H1 (cell line): ENCODE data around the gene PTPRC. TPM values are rescaled to one million over a fixed set of nuclear protein-coding genes. Genes with fewer than 3 reads are reported as not detected.

ENCODE experiments used
- CTCF ChIA-PET: fragments of 300-600 bp; sonication (Branson Sonifier 250); formaldehyde crosslinking; loops from one replicate; lab custom pipeline; 2021; ENCODE audit not compliant: partially characterized antibody; lab: Charles Lee
- POLR2A ChIA-PET: fragments of 300-600 bp; sonication (Branson Sonifier 250); formaldehyde crosslinking; loops from one replicate; lab custom pipeline; 2021; ENCODE audit warnings: inconsistent platforms; ENCODE audit not compliant: partially characterized antibody; lab: Charles Lee
- DNase-seq, 2 experiments: peaks; one replicate each; pipeline versions ENCODE4 v3.0.0 to v3.0.0-alpha.2; 2010 to 2022; ENCODE audit warnings: low spot score in 2 of 2, low read depth in 1 of 2, mixed read lengths in 1 of 2
- FAIRE-seq: peaks from 2 replicates; lab custom pipeline; 2011; peaks lifted over from hg19 to GRCh38; lab: Jason Lieb, UNC
- H2AFZ ChIP-seq: 2 replicates; pipeline ENCODE4 v1.8.1; 2012; ENCODE audit warnings: low read length, inconsistent platforms
- H2AK5ac ChIP-seq: 2 replicates; pipeline ENCODE4 v1.6.1; 2013; ENCODE audit warnings: low read depth, low read length
- H2BK120ac ChIP-seq: replicated peaks from 2 replicates; pipeline ENCODE3; 2013; ENCODE audit warnings: low read depth, low read length, inconsistent platforms
- H2BK12ac ChIP-seq: 2 replicates; pipeline ENCODE4 v1.6.1; 2013; ENCODE audit warnings: low read depth, low read length
- H2BK15ac ChIP-seq: 2 replicates; pipeline ENCODE4 v1.6.1; 2013; ENCODE audit warnings: low read length
- H2BK20ac ChIP-seq: 2 replicates; pipeline ENCODE4 v1.6.1; 2013; ENCODE audit warnings: low read length
- H2BK5ac ChIP-seq: 2 replicates; pipeline ENCODE4 v1.6.1; 2013; ENCODE audit warnings: low read depth, low read length
- H3K14ac ChIP-seq: 2 replicates; pipeline ENCODE4 v1.6.1; 2013; ENCODE audit warnings: inconsistent platforms; ENCODE audit not compliant: insufficient read length
- H3K18ac ChIP-seq: 2 replicates; pipeline ENCODE4 v1.6.1; 2013; ENCODE audit warnings: low read length; ENCODE audit errors: extremely low read depth
- H3K23ac ChIP-seq: 2 replicates; pipeline ENCODE4 v1.6.1; 2013; ENCODE audit warnings: inconsistent platforms; ENCODE audit not compliant: insufficient read length
- H3K23me2 ChIP-seq: 2 replicates; pipeline ENCODE4 v1.6.1; 2013; ENCODE audit warnings: low read depth, low read length
- H3K27ac ChIP-seq: 2 replicates; pipeline ENCODE4 v1.6.1; 2011; ENCODE audit warnings: low read depth, low read length, inconsistent platforms
- H3K27me3 ChIP-seq, 4 experiments: replicated peaks in 1 of 4; 1 replicate in 1 of 4; 2 replicates in 3 of 4; pipeline versions ENCODE4 v1.6.1 to v1.8.1; 2011 to 2013; ENCODE audit warnings: low read length in 3 of 4, mild to moderate bottlenecking in 3 of 4, inconsistent platforms in 2 of 4, mixed read lengths in 2 of 4, moderate library complexity in 1 of 4; ENCODE audit not compliant: control insufficient read depth in 3 of 4, insufficient read depth in 3 of 4; ENCODE audit errors: extremely low read depth in 1 of 4
- H3K36me3 ChIP-seq, 4 experiments: 2 replicates each; pipeline versions ENCODE4 v1.6.1 to v1.8.1; 2011 to 2013; ENCODE audit warnings: mild to moderate bottlenecking in 4 of 4, low read length in 3 of 4, moderate library complexity in 2 of 4, control low read depth in 1 of 4, inconsistent platforms in 1 of 4; ENCODE audit not compliant: insufficient read depth in 4 of 4, control insufficient read depth in 2 of 4
- H3K4ac ChIP-seq: replicated peaks from 2 replicates; pipeline ENCODE3; 2013; ENCODE audit warnings: low read length, low read depth, mixed read lengths, inconsistent platforms; ENCODE audit not compliant: insufficient read length
- H3K4me1 ChIP-seq, 4 experiments: replicated peaks in 1 of 4; 1 replicate in 1 of 4; 2 replicates in 3 of 4; pipeline versions ENCODE4 v1.6.1 to v1.8.1; 2011 to 2013; ENCODE audit warnings: low read length in 3 of 4, inconsistent platforms in 2 of 4, mixed read lengths in 1 of 4; ENCODE audit not compliant: insufficient read depth in 4 of 4, control insufficient read depth in 3 of 4
- H3K4me2 ChIP-seq, 2 experiments: 2 replicates each; pipeline versions ENCODE4 v1.6.1 to v1.8.1; 2011 to 2013; ENCODE audit warnings: low read depth in 2 of 2, low read length in 2 of 2, control low read depth in 1 of 2, inconsistent platforms in 1 of 2, mild to moderate bottlenecking in 1 of 2; ENCODE audit not compliant: insufficient read depth in 1 of 2
- H3K4me3 ChIP-seq, 4 experiments: fragments of 200-600, 300-600 bp in 1 of 4; sonication (generic), shearing (Covaris generic), sonication (Bioruptor Twin) in 1 of 4; 2 replicates each; pipeline versions ENCODE4 v1.5.1 to v1.8.1; 2011 to 2016; ENCODE audit warnings: low read length in 4 of 4, low read depth in 3 of 4, control low read depth in 2 of 4, inconsistent platforms in 2 of 4, mild to moderate bottlenecking in 2 of 4, mixed read lengths in 1 of 4, moderate library complexity in 1 of 4; ENCODE audit not compliant: insufficient read depth in 2 of 4; ENCODE audit errors: extremely low read depth in 1 of 4
- H3K56ac ChIP-seq: replicated peaks from 2 replicates; pipeline ENCODE3; 2013; ENCODE audit warnings: low read depth, mild to moderate bottlenecking, mixed read lengths, low read length, inconsistent platforms; ENCODE audit not compliant: insufficient read length
- H3K79me1 ChIP-seq: 2 replicates; pipeline ENCODE4 v1.6.1; 2013; ENCODE audit warnings: low read depth, low read length, control low read depth
- H3K79me2 ChIP-seq, 2 experiments: 2 replicates each; pipeline versions ENCODE4 v1.6.1 to v1.8.1; 2012 to 2013; ENCODE audit warnings: low read length in 2 of 2, mild to moderate bottlenecking in 2 of 2, inconsistent platforms in 1 of 2; ENCODE audit not compliant: insufficient read depth in 2 of 2, control insufficient read depth in 1 of 2
- H3K9ac ChIP-seq, 4 experiments: replicated peaks in 1 of 4; 1 replicate in 1 of 4; 2 replicates in 3 of 4; pipeline versions ENCODE4 v1.6.1 to v1.8.1; 2011 to 2013; ENCODE audit warnings: low read depth in 3 of 4, low read length in 3 of 4, control low read depth in 2 of 4, mild to moderate bottlenecking in 2 of 4, moderate library complexity in 2 of 4, inconsistent platforms in 1 of 4; ENCODE audit errors: extremely low read depth in 1 of 4
- H3K9me3 ChIP-seq, 2 experiments: 2 replicates each; pipeline versions ENCODE4 v1.6.1 to v1.8.1; 2012 to 2013; ENCODE audit warnings: mild to moderate bottlenecking in 2 of 2, moderate library complexity in 2 of 2, control low read depth in 1 of 2, inconsistent platforms in 1 of 2, low read depth in 1 of 2, low read length in 1 of 2, mixed read lengths in 1 of 2; ENCODE audit not compliant: insufficient read depth in 2 of 2
- H4K20me1 ChIP-seq, 2 experiments: replicated peaks in 1 of 2; 2 replicates each; pipeline versions ENCODE3 to v1.8.1; 2011 to 2013; ENCODE audit warnings: inconsistent platforms in 2 of 2, low read length in 2 of 2, mild to moderate bottlenecking in 1 of 2; ENCODE audit not compliant: insufficient read depth in 2 of 2, control insufficient read depth in 1 of 2
- H4K5ac ChIP-seq: 2 replicates; pipeline ENCODE4 v1.6.1; 2013; ENCODE audit warnings: low read length, low read depth, mixed read lengths, inconsistent platforms; ENCODE audit not compliant: insufficient read length
- H4K8ac ChIP-seq: 2 replicates; pipeline ENCODE4 v1.8.0; 2013; ENCODE audit warnings: mild to moderate bottlenecking, moderate library complexity, low read length, inconsistent platforms; ENCODE audit not compliant: insufficient read depth; ENCODE audit errors: extremely low read depth
- H4K91ac ChIP-seq: replicated peaks from 2 replicates; pipeline ENCODE3; 2013; ENCODE audit warnings: low read length, mixed read lengths, inconsistent platforms; ENCODE audit not compliant: insufficient read length
- BRCA1 ChIP-seq: IDR thresholded peaks from 2 replicates; pipeline ENCODE4 v1.6.1; 2012; ENCODE audit warnings: low read depth, low read length, improper control_type of control experiment
- CBX8 ChIP-seq: fragments of 300-800, 300-1000 bp; sonication (generic); IDR thresholded peaks from 2 replicates; pipeline ENCODE4 v1.7.1; 2016; ENCODE audit warnings: low read depth, low read length, borderline replicate concordance
- CEBPB ChIP-seq: IDR thresholded peaks from 2 replicates; pipeline ENCODE4 v1.6.1; 2012; ENCODE audit warnings: low read depth, low read length
- CHD1 ChIP-seq: IDR thresholded peaks from 2 replicates; pipeline ENCODE4 v1.6.1; 2012; ENCODE audit warnings: low read depth, low read length, improper control_type of control experiment
- CHD2 ChIP-seq: IDR thresholded peaks from 2 replicates; pipeline ENCODE4 v1.6.1; 2012; ENCODE audit warnings: low read length, improper control_type of control experiment
- EGR1 ChIP-seq: IDR thresholded peaks from 2 replicates; pipeline ENCODE4 v1.6.1; 2011; ENCODE audit warnings: low read depth, low read length, borderline replicate concordance
- RAD21 ChIP-seq, 2 experiments: IDR thresholded peaks in 1 of 2; conservative IDR thresholded peaks in 1 of 2; 2 replicates each; pipeline ENCODE4 v1.6.1; 2011; ENCODE audit warnings: low read depth in 2 of 2, low read length in 2 of 2, improper control_type of control experiment in 1 of 2, inconsistent platforms in 1 of 2, mild to moderate bottlenecking in 1 of 2, moderate library complexity in 1 of 2
- RNF2 ChIP-seq: fragments of 200-900, 300-1000 bp; sonication (generic); IDR thresholded peaks from 2 replicates; pipeline ENCODE4 v1.7.1; 2016; ENCODE audit warnings: borderline replicate concordance, low read depth, mild to moderate bottlenecking, antibody characterized with exemption, low read length; ENCODE audit not compliant: poor library complexity, severe bottlenecking; ENCODE audit errors: missing control alignments
- SP4 ChIP-seq: IDR thresholded peaks from 2 replicates; pipeline ENCODE4 v1.6.1; 2012; ENCODE audit warnings: low read length, inconsistent platforms
- SRF ChIP-seq: IDR thresholded peaks from 2 replicates; pipeline ENCODE4 v1.6.1; 2011; ENCODE audit warnings: mild to moderate bottlenecking, low read depth, low read length, moderate library complexity
- TCF12 ChIP-seq: IDR thresholded peaks from 2 replicates; pipeline ENCODE4 v1.6.1; 2011; ENCODE audit warnings: low read depth, mild to moderate bottlenecking, low read length
- WGBS, 2 experiments: shearing (Covaris generic) in 1 of 2; methylation state at CpG; one replicate each; pipeline versions ENCODE4 v1.1.6 to v1.1.7; 2013 to 2015; ENCODE audit warnings: low lambda C conversion rate in 2 of 2, mixed read lengths in 2 of 2, inconsistent platforms in 1 of 2, low coverage in 1 of 2, missing lambda C conversion rate in 1 of 2; ENCODE audit not compliant: insufficient replicate concordance in 2 of 2, insufficient coverage in 1 of 2, insufficient read length in 1 of 2; ENCODE audit errors: extremely low coverage in 1 of 2, missing lambda C conversion rate in 1 of 2; 5-methylcytosine and 5-hydroxymethylcytosine counted together
- polyA plus RNA-seq, 7 experiments: library from polyadenylated mRNA; depleted of rRNA in 3 of 7; stranded (reverse) in 5 of 7; unstranded in 2 of 7; fragments of >200 nt in 5 of 7; fragments of 200-250 nt in 2 of 7; gene quantifications; 1 replicate in 5 of 7; 2 replicates in 1 of 7; 4 replicates in 1 of 7; pipeline versions ENCODE4 v1.2.1 to v1.2.3, GENCODE V29; 2011 to 2013; ENCODE audit warnings: missing spikeins in 2 of 7, mixed read lengths in 2 of 7
- total RNA-seq: library from RNA; stranded (reverse); fragmentation: NEBNext Ultra II Directional; extraction: Animal tissue kit (Norgen Biotek cat#: 25700); gene quantifications from 2 replicates; pipeline ENCODE4 v1.2.1, GENCODE V29; 2021
- TF ChIP-seq, protein P1 (sequence below): IDR thresholded peaks from 2 replicates; pipeline ENCODE4 v1.6.1; 2011; ENCODE audit warnings: low read length, improper control_type of control experiment

Gene PTPRC
- total and polyA plus RNA-seq, 2 of the 8 experiments (the other 6 are each of a cell fraction or from before 2014, with no cell fraction given) = 0.05 TPM; not detected in 1

DNA sequence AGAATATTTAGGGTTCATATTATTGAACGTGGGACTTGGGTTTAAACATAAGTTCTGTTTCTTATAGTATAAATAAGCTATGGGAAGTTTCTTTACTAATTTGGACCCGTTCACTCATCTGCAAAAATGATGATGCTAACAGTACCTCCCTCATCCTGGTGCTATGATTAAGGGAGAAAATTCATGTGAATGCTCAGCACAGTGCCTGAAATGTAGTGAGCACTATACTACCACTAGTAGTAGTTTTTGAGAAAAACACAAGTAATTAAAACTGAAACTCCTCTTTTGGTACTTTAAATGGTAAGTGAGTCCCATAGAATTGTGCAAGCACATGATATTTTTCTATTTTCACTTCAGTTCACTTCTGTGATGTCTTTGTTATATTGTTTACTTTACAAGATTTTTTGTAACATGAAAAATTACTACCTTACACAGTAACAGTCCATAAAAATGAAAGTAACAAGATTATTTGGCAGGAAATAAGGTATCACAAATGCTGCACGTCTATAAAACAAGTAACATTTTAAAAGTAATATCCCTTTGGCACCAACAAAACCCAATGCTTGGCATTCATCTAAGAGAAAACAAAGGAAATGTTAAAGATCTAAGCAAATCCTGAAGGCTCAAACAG, 11.3 kb upstream of the PTPRC start:
- Histone ChIP-seq H2BK120ac (no peak overlapping the region), H3K36me3 (no peaks in the 10 kb centered on the region), H3K9ac (no peak overlapping the region), H3K4me3 (no peak overlapping the region), H3K18ac (no peak overlapping the region), H3K9me3 (no peaks in the 10 kb centered on the region), H2BK5ac (no peak overlapping the region), H3K23ac (no peak overlapping the region), H4K20me1 (no peaks in the 10 kb centered on the region), H2BK15ac (no peak overlapping the region), H2AFZ (no peak overlapping the region), H3K4me2 (no peak overlapping the region), H3K4me1 (no peaks in the 10 kb centered on the region), H3K79me1 (no peaks in the 10 kb centered on the region), H3K4ac (no peak overlapping the region), H3K27me3 (no peaks in the 10 kb centered on the region), H2AK5ac (no peak overlapping the region), H3K27ac (no peak overlapping the region), H3K56ac (no peak overlapping the region), H3K23me2 (no peaks in the 10 kb centered on the region), H2BK20ac (no peak overlapping the region), H4K91ac (no peak overlapping the region), H3K14ac (no peak overlapping the region), H4K5ac (no peak overlapping the region), H4K8ac (no peak overlapping the region), H3K79me2 (no peaks in the 10 kb centered on the region), H2BK12ac (no peak overlapping the region)
- CTCF ChIA-PET = no interaction called here
- POLR2A ChIA-PET = no interaction called here
- TF ChIP-seq CHD2 (no peak), CHD1 (no peak), SP4 (no peak), RAD21 (IDR thresholded peaks at IDR 0.05 in 1 of 2, conservative IDR thresholded peaks at IDR 0.05 in 1 of 2; ENCODE audit: low read depth in 2 of 2, low read length in 2 of 2) (no peak), BRCA1 (no peak), SRF (no peak), CBX8 (no peak), RNF2 (no peak), EGR1 (no peak), CEBPB (no peak), TCF12 (no peak)
- TF ChIP-seq, protein P1, sequence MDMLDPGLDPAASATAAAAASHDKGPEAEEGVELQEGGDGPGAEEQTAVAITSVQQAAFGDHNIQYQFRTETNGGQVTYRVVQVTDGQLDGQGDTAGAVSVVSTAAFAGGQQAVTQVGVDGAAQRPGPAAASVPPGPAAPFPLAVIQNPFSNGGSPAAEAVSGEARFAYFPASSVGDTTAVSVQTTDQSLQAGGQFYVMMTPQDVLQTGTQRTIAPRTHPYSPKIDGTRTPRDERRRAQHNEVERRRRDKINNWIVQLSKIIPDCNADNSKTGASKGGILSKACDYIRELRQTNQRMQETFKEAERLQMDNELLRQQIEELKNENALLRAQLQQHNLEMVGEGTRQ = no peak
- 75% methylated on average over 3 of the region's 3 CpGs; no CpG with 5 or more reads in 1 of the 2 experiments for WGBS, 2 experiments
- DNase-seq (no peak), FAIRE-seq (no peak)
